Measurements from ENCODE around the gene ZCCHC2. TPM values are rescaled to one million over a fixed set of nuclear protein-coding genes. Genes with fewer than 3 reads are reported as not detected.

Gene ZCCHC2
- total RNA-seq, 4 donors from 2014 or later = 17.6 to 36.6 (median 22.4) TPM

- 8% methylated on average over 89 of the region's 90 CpGs; no CpG with 5 or more reads in 1 of the 2 donors for WGBS, 2 donors (ENCODE audit: low coverage in 1 of 2)
- intact Hi-C loops (cut with DNase I; ENCODE audit: low total_unique reads) = no loop called here
- H3K4me3 ChIP-seq = peak overlapping the region in 3 of 4 donors; percentile 4 to 43 (median 26)
Measured at GRCh38 chr18:62596145-62597005, 73.5 kb downstream of the ZCCHC2 start.

DNA sequence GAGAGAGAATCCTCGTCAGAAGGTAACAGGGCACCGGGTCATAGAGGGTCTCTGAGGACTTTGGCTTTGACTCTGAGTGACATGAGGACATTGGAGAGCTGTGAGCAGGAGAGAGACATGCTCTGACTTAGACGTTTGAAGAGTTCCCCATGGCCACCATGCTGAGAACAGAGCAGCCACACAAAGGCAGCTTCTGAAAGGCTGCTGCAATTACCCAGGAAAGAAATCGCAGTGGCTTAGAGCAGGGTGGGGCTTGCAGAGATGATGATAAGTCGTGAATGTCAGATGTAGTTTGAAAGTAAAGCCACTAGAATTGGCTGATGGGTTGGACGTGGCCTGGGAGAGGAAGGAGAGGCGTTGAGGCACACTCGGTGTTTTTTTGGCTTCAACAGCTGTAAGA is 79.0 kb downstream of the ZCCHC2 start:
- H3K27me3 ChIP-seq = peaks cover 33% of the 10 kb centered on the region

More at GRCh38 chr18:62596145-62597005, 73.5 kb downstream of the ZCCHC2 start:
- H3K27ac ChIP-seq = no peak overlapping the region
- DNase-seq = no peak
- H3K27me3 ChIP-seq = peaks cover 50% of the 10 kb centered on the region
- in situ Hi-C loops (cut with MboI; ENCODE audit: low pct_ligation_motif_present in 1 of 4, low pct_unique_long_range_greater_than_20kb in 1 of 4, low sequenced_read_pairs in 3 of 4) = loop anchor here in 1 of 4 donors (25.0 kb wide), 2 partner anchors 159 to 391 kb away; no protein-coding TSS in a partner anchor
- TF ChIP-seq POLR2AphosphoS5 (IDR thresholded peaks at IDR 0.05) = no peak
- peaks cover 7 to 15% (median 12%) of the 10 kb centered on the region in 4 donors for H3K4me1 ChIP-seq
- no peaks in the 10 kb centered on the region for H3K36me3 ChIP-seq
- no peaks in the 10 kb centered on the region for H3K9me3 ChIP-seq

DNA sequence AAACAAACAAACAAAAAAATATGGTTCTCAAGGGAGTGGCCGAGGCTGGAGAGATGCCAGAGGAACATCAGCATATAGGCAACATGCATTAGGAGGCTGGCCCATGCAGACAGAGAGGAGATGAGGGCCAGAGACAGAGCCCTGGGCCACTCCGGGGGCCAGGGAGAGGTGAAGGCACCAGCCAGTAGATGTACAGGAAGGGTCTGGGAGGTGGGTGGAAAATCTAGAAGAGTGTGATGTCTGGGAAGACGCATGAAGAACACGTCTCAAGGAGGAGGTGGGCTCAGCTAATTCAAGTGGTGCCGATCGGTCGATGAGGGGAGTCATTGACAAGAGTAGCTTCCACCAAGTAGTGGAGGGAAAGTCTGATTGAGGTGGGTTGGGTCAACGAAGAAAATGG is 79.9 kb downstream of the ZCCHC2 start:
- 86 to 93% methylated on average over 8 of the region's 8 CpGs for WGBS, 2 donors (ENCODE audit: low coverage in 1 of 2)

More for the DNA sequence above, 79.0 kb downstream of the ZCCHC2 start:
- Histone ChIP-seq H3K27ac (no peak overlapping the region), H3K4me1 (peaks cover 0 to 3% (median 2%) of the 10 kb centered on the region in 4 donors), H3K4me3 (no peak overlapping the region), H3K36me3 (no peaks in the 10 kb centered on the region), H3K9me3 (no peaks in the 10 kb centered on the region)
- TF ChIP-seq POLR2AphosphoS5 (IDR thresholded peaks at IDR 0.05) (no peak), EP300 (IDR thresholded peaks at IDR 0.05; ENCODE audit: low read depth) (no peak), POLR2A (IDR thresholded peaks at IDR 0.05) (no peak)
- TF ChIP-seq, protein P1, sequence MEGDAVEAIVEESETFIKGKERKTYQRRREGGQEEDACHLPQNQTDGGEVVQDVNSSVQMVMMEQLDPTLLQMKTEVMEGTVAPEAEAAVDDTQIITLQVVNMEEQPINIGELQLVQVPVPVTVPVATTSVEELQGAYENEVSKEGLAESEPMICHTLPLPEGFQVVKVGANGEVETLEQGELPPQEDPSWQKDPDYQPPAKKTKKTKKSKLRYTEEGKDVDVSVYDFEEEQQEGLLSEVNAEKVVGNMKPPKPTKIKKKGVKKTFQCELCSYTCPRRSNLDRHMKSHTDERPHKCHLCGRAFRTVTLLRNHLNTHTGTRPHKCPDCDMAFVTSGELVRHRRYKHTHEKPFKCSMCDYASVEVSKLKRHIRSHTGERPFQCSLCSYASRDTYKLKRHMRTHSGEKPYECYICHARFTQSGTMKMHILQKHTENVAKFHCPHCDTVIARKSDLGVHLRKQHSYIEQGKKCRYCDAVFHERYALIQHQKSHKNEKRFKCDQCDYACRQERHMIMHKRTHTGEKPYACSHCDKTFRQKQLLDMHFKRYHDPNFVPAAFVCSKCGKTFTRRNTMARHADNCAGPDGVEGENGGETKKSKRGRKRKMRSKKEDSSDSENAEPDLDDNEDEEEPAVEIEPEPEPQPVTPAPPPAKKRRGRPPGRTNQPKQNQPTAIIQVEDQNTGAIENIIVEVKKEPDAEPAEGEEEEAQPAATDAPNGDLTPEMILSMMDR (IDR thresholded peaks at IDR 0.05) = no peak
- no peak for DNase-seq
- WGBS, 2 donors (ENCODE audit: low coverage in 1 of 2) = 85 to 89% methylated on average over 4 to 8 of the region's 8 CpGs
- in situ Hi-C loops (cut with MboI; ENCODE audit: low pct_ligation_motif_present in 1 of 4, low pct_unique_long_range_greater_than_20kb in 1 of 4, low sequenced_read_pairs in 3 of 4) (no loop called here), intact Hi-C loops (cut with DNase I; ENCODE audit: low total_unique reads) (loop anchor here (5.0 kb wide), 1 partner anchor 1365 kb away; no protein-coding TSS in a partner anchor)

DNA sequence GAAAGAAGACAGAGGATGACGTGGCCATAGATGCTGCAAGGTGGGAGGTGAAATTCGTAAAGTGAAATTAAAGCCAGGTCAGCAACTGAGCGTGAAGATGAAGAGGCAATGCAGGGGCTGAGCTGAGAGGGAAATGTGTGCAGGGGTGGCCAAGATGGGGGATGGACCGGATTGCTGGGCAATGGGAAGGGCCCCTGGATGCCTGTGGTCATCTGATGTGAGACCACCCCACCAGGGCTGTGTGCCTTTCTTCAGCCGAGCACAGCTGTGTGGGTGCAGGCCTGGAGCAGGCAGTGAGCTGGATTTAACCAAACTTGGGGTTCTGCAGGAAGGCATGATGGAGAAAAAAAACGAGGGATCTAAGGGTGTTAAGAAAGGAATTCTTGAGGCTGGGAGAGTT is 80.4 kb downstream of the ZCCHC2 start:
- in situ Hi-C loops (cut with MboI; ENCODE audit: low pct_ligation_motif_present in 1 of 4, low pct_unique_long_range_greater_than_20kb in 1 of 4, low sequenced_read_pairs in 3 of 4) = no loop called here

More for the DNA sequence above, 79.9 kb downstream of the ZCCHC2 start:
- H3K27ac ChIP-seq = no peak overlapping the region
- no peak overlapping the region for H3K4me3 ChIP-seq
- no peak for DNase-seq
- in situ Hi-C loops (cut with MboI; ENCODE audit: low pct_ligation_motif_present in 1 of 4, low pct_unique_long_range_greater_than_20kb in 1 of 4, low sequenced_read_pairs in 3 of 4) (no loop called here), intact Hi-C loops (cut with DNase I; ENCODE audit: low total_unique reads) (loop anchor here (5.0 kb wide), 1 partner anchor 1365 kb away; no protein-coding TSS in a partner anchor)
- H3K4me1 ChIP-seq = no peaks in the 10 kb centered on the region
- TF ChIP-seq POLR2A (IDR thresholded peaks at IDR 0.05) (no peak), POLR2AphosphoS5 (IDR thresholded peaks at IDR 0.05) (no peak), EP300 (IDR thresholded peaks at IDR 0.05; ENCODE audit: low read depth) (no peak)
- TF ChIP-seq, protein P1 (IDR thresholded peaks at IDR 0.05) = no peak
- H3K9me3 ChIP-seq = no peaks in the 10 kb centered on the region
- H3K36me3 ChIP-seq = no peaks in the 10 kb centered on the region
- peaks cover 24% of the 10 kb centered on the region for H3K27me3 ChIP-seq

More for the DNA sequence above, 80.4 kb downstream of the ZCCHC2 start:
- peaks cover 19% of the 10 kb centered on the region for H3K27me3 ChIP-seq
- TF ChIP-seq, protein P1 (IDR thresholded peaks at IDR 0.05) = no peak
- TF ChIP-seq EP300 (IDR thresholded peaks at IDR 0.05; ENCODE audit: low read depth) (no peak), POLR2A (IDR thresholded peaks at IDR 0.05) (no peak), POLR2AphosphoS5 (IDR thresholded peaks at IDR 0.05) (no peak)
- 75 to 83% methylated on average over 4 to 6 of the region's 6 CpGs for WGBS, 2 donors (ENCODE audit: low coverage in 1 of 2)
- intact Hi-C loops (cut with DNase I; ENCODE audit: low total_unique reads) = loop anchor here (5.0 kb wide), 1 partner anchor 1364 kb away; no protein-coding TSS in a partner anchor
- no peak for DNase-seq
- no peak overlapping the region for H3K4me3 ChIP-seq
- H3K4me1 ChIP-seq = no peaks in the 10 kb centered on the region
- no peak overlapping the region for H3K27ac ChIP-seq
- H3K36me3 ChIP-seq = no peaks in the 10 kb centered on the region
- H3K9me3 ChIP-seq = no peaks in the 10 kb centered on the region

Data from transverse colon (tissue), 4 donors.